ENCODE measurements around the gene MYBPC3.

DNA sequence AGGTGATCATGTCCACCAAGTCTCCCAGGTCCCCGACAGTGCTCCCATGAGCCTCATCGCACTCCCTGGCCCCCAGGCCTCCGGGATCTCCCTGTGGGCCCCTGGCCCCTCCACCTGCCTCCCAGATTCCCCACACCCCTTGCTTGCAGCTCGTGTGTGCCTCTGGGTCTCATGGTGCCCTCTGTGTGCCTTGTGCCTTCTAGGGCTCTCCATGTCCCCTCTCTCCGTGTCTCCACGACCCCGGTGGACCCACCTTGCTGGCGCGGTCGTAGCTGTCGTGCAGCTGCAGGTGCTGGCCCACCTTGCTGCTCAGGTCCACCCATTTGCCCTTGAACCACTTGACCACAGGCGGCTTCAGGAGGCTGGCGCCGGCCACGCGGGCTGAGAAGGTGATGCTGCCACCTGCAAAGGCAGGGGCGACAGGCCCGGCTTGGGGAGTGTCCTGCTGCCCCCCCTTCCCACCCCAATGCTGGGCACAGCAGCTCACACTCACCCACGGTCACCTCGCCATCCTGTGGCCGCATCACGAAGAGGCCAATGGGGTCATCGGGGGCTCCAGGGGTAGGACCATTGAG is 2.9 kb downstream of the MYBPC3 start:
- TF ChIP-seq EZH2 (IDR thresholded peaks at IDR 0.05) (no peak), POLR2AphosphoS5 (IDR thresholded peaks at IDR 0.05; ENCODE audit: borderline replicate concordance, low read depth, low read length) (no peak), FOXP2 (optimal IDR thresholded peaks at IDR 0.05; ENCODE audit: control extremely low read depth, extremely low read length, insufficient read depth) (no peak)
